Thyroid gland (tissue), 4 donors: ENCODE measurements around the gene PLGRKT.

ENCODE experiments used
- CTCF ChIP-seq, 6 experiments: fragments of 200-600 bp in 3 of 6; fragments of 450-650 bp in 3 of 6; sonication (generic) in 3 of 6; IDR thresholded peaks; one replicate each; pipeline ENCODE4 v1.5.1; 2016 to 2019; ENCODE audit warnings: antibody characterized with exemption in 6 of 6, mild to moderate bottlenecking in 2 of 6, inconsistent platforms in 1 of 6, moderate library complexity in 1 of 6
- POLR2A ChIP-seq, 2 donors: fragments of 450-650 bp; IDR thresholded peaks; one replicate each; pipeline ENCODE4 v1.6.1; 2017; ENCODE audit warnings: antibody characterized with exemption in 2 of 2, mild to moderate bottlenecking in 2 of 2, moderate library complexity in 1 of 2

- TF ChIP-seq CTCF (IDR thresholded peaks at IDR 0.05) = no peak
- TF ChIP-seq POLR2A (IDR thresholded peaks at IDR 0.05) = no peak
Observed at GRCh38 chr9:5430912-5431311, 6.8 kb downstream of the PLGRKT start.
